ENCODE data around the gene CEACAM19.

GRCh38 chr19:44707794-44708193 is 36.5 kb downstream of the CEACAM19 start:
- TF ChIP-seq POLR2AphosphoS5 (IDR thresholded peaks at IDR 0.05; ENCODE audit: low read depth, low read length) (no peak), POLR2A (IDR thresholded peaks at IDR 0.05; ENCODE audit: low read depth, low read length) (no peak), TAF1 (IDR thresholded peaks at IDR 0.05; ENCODE audit: borderline replicate concordance, low read depth, low read length) (no peak)
